ENCODE measurements around the gene VSTM4. TPM values are rescaled to one million over a fixed set of nuclear protein-coding genes. Genes with fewer than 3 reads are reported as not detected.

The VSTM4 gene
- total RNA-seq, 1 experiment from 2014 or later: not detected

DNA sequence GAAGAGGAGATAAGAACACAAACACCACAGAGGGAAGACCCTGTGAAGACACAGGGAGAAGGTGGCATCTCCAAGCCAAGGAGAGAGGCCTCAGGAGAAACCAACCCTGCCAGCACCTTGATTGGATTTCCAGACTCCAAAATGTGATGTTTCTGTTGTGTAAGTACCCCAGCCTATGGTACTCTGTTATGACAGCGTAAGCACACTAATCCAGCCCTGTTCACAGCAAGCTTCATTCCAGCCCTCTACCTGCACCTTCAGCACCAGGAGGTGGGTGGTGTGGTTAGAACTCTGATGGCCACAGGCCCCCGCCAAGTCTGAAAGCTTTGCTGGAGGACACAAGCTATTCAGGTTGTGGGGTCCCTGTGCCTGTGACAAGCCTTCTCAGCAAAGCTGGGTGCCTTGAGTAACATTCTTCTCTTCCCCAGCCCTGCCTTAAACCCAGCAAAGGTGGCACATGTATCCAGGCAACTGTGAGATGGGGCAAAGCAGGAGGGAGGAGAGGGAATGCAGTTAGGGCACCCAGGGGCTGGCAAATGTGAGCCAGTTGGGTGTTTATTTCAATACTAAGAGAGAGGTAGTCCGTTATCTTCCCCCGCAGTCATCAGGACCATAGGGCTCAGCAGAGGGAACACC lies 4.5 kb downstream of the VSTM4 start:
- no peak overlapping the region for H3K27ac Mint-ChIP-seq (ENCODE audit: unreplicated experiment)
- no peaks in the 10 kb centered on the region for H3K4me1 Mint-ChIP-seq (ENCODE audit: low read depth, unreplicated experiment)

DNA sequence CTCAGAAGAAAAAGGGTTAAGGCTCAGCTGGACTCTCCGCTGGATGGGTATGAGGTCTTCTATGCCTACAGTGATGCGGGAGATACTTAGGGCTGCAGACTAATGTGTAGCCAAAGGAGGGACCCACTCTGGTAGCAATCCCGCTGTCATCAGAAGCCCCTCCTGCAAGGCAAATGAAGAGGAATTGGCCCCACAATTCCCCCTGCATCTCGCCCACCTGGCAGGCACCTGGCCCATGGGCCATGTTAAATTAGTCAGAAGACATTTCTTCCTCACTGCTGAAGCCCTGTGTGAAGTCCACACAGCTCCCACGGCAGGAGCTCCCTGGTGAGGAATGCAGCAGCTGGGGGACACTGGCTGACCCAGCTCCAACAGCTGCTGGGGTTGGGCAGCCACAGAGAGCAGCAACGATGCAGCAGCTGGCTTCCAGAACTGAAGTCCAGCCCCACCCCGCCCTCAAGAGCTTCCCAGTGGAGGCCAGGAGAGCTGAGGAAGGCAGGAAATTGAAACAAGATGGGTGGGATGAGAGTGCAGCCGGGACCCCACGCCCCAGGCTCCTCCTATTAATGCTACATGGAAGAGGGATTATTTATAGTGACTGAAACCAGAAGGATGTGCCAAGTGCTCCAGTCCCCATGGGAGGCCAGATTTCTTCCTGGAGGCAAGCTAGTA lies 5.5 kb downstream of the VSTM4 start:
- CTCF ChIA-PET: no interaction called here
- BruUV-seq (replicated peaks): no TSS peak
- H3K27me3 Mint-ChIP-seq (ENCODE audit: unreplicated experiment): peaks cover 63% of the 10 kb centered on the region
- no peaks in the 10 kb centered on the region for H3K4me1 Mint-ChIP-seq (ENCODE audit: low read depth, unreplicated experiment)
- no peaks in the 10 kb centered on the region for H3K9me3 Mint-ChIP-seq (ENCODE audit: low read depth, unreplicated experiment)
- H3K27ac Mint-ChIP-seq (ENCODE audit: unreplicated experiment): no peak overlapping the region
- intact Hi-C loops (cut with micrococcal nuclease; ENCODE audit: unreplicated experiment): no loop called here
- H3K4me3 Mint-ChIP-seq (ENCODE audit: low read depth, unreplicated experiment): no peak overlapping the region
- H3K36me3 Mint-ChIP-seq (ENCODE audit: insufficient read depth, unreplicated experiment): no peaks in the 10 kb centered on the region
- no peak for DNase-seq
- TF ChIP-seq, protein P1, sequence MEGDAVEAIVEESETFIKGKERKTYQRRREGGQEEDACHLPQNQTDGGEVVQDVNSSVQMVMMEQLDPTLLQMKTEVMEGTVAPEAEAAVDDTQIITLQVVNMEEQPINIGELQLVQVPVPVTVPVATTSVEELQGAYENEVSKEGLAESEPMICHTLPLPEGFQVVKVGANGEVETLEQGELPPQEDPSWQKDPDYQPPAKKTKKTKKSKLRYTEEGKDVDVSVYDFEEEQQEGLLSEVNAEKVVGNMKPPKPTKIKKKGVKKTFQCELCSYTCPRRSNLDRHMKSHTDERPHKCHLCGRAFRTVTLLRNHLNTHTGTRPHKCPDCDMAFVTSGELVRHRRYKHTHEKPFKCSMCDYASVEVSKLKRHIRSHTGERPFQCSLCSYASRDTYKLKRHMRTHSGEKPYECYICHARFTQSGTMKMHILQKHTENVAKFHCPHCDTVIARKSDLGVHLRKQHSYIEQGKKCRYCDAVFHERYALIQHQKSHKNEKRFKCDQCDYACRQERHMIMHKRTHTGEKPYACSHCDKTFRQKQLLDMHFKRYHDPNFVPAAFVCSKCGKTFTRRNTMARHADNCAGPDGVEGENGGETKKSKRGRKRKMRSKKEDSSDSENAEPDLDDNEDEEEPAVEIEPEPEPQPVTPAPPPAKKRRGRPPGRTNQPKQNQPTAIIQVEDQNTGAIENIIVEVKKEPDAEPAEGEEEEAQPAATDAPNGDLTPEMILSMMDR (IDR thresholded peaks at IDR 0.05; ENCODE audit: unreplicated experiment): no peak

More for the DNA sequence above, 4.5 kb downstream of the VSTM4 start:
- no peak overlapping the region for H3K4me3 Mint-ChIP-seq (ENCODE audit: low read depth, unreplicated experiment)
- no peaks in the 10 kb centered on the region for H3K9me3 Mint-ChIP-seq (ENCODE audit: low read depth, unreplicated experiment)
- intact Hi-C loops (cut with micrococcal nuclease; ENCODE audit: unreplicated experiment): no loop called here
- TF ChIP-seq, protein P1 (IDR thresholded peaks at IDR 0.05; ENCODE audit: unreplicated experiment): no peak
- no peak for DNase-seq
- CTCF ChIA-PET: no interaction called here
- peaks cover 53% of the 10 kb centered on the region for H3K27me3 Mint-ChIP-seq (ENCODE audit: unreplicated experiment)
- no TSS peak for BruUV-seq (replicated peaks)
- H3K36me3 Mint-ChIP-seq (ENCODE audit: insufficient read depth, unreplicated experiment): no peaks in the 10 kb centered on the region

GRCh38 chr10:49108656-49109055 lies 6.7 kb downstream of the VSTM4 start:
- no TSS peak for BruUV-seq (replicated peaks)

GRCh38 chr10:49107887-49108267 lies 7.4 kb downstream of the VSTM4 start:
- no peaks in the 10 kb centered on the region for H3K4me1 Mint-ChIP-seq (ENCODE audit: low read depth, unreplicated experiment)
- peaks cover 75% of the 10 kb centered on the region for H3K27me3 Mint-ChIP-seq (ENCODE audit: unreplicated experiment)
- intact Hi-C loops (cut with micrococcal nuclease; ENCODE audit: unreplicated experiment): no loop called here
- no peaks in the 10 kb centered on the region for H3K9me3 Mint-ChIP-seq (ENCODE audit: low read depth, unreplicated experiment)
- no TSS peak for BruUV-seq (replicated peaks)
- CTCF ChIA-PET: no interaction called here
- H3K4me3 Mint-ChIP-seq (ENCODE audit: low read depth, unreplicated experiment): no peak overlapping the region
- TF ChIP-seq, protein P1 (IDR thresholded peaks at IDR 0.05; ENCODE audit: unreplicated experiment): no peak
- no peak overlapping the region for H3K27ac Mint-ChIP-seq (ENCODE audit: unreplicated experiment)
- no peak for DNase-seq
- H3K36me3 Mint-ChIP-seq (ENCODE audit: insufficient read depth, unreplicated experiment): no peaks in the 10 kb centered on the region

More at GRCh38 chr10:49108656-49109055, 6.7 kb downstream of the VSTM4 start:
- H3K4me3 Mint-ChIP-seq (ENCODE audit: low read depth, unreplicated experiment): no peak overlapping the region
- intact Hi-C loops (cut with micrococcal nuclease; ENCODE audit: unreplicated experiment): no loop called here
- peaks cover 74% of the 10 kb centered on the region for H3K27me3 Mint-ChIP-seq (ENCODE audit: unreplicated experiment)
- H3K4me1 Mint-ChIP-seq (ENCODE audit: low read depth, unreplicated experiment): no peaks in the 10 kb centered on the region
- CTCF ChIA-PET: no interaction called here
- no peaks in the 10 kb centered on the region for H3K9me3 Mint-ChIP-seq (ENCODE audit: low read depth, unreplicated experiment)
- no peaks in the 10 kb centered on the region for H3K36me3 Mint-ChIP-seq (ENCODE audit: insufficient read depth, unreplicated experiment)
- TF ChIP-seq, protein P1 (IDR thresholded peaks at IDR 0.05; ENCODE audit: unreplicated experiment): no peak
- DNase-seq: no peak
- H3K27ac Mint-ChIP-seq (ENCODE audit: unreplicated experiment): no peak overlapping the region
